Endothelial cell of umbilical vein (primary cell): ENCODE measurements around the gene DDX3Y. TPM values are rescaled to one million over a fixed set of nuclear protein-coding genes. Genes with fewer than 3 reads are reported as not detected.
A peak's percentile ranks its signal among the peaks of the same experiment; 100 is the strongest.

ENCODE experiments used
- BruUV-seq: library from RNA; stranded (reverse); fragments of 400-500 nt; replicated peaks from 2 replicates; lab custom pipeline; 2021; lab: Mats Ljungman, UMichigan
- CTCF ChIA-PET: fragments of 300-600, 350-600 bp; sonication (Branson Sonifier 250); formaldehyde crosslinking; loops from one replicate; lab custom pipeline; 2021; ENCODE audit warnings: antibody characterized with exemption, inconsistent platforms; lab: Charles Lee
- POLR2A ChIA-PET: fragments of 300-600, 350-600 bp; sonication (Branson Sonifier 250); formaldehyde crosslinking; loops from one replicate; lab custom pipeline; 2021; ENCODE audit warnings: antibody characterized with exemption, inconsistent platforms; lab: Charles Lee
- DNase-seq: peaks from one replicate; pipeline ENCODE4 v3.0.0-alpha.2; 2011; ENCODE audit warnings: low read depth, low spot score
- FAIRE-seq: peaks from 2 replicates; lab custom pipeline; 2011; peaks lifted over from hg19 to GRCh38; lab: Jason Lieb, UNC
- H2AFZ ChIP-seq: 2 replicates; pipeline ENCODE4 v1.6.0; 2012; ENCODE audit warnings: low read depth, low read length, control low read depth, inconsistent platforms
- H3K27ac ChIP-seq: 2 replicates; pipeline ENCODE4 v1.5.1; 2011; ENCODE audit warnings: low read depth, mild to moderate bottlenecking, control low read depth, low read length, moderate library complexity; ENCODE audit not compliant: insufficient read depth
- H3K27me3 ChIP-seq, 2 experiments: 2 replicates each; pipeline versions ENCODE4 v1.6.0 to v1.6.1; 2011; ENCODE audit warnings: low read length in 2 of 2, mixed read lengths in 1 of 2; ENCODE audit not compliant: control insufficient read depth in 2 of 2, insufficient read depth in 2 of 2
- H3K36me3 ChIP-seq, 2 experiments: 2 replicates in 1 of 2; 3 replicates in 1 of 2; pipeline ENCODE4 v1.5.1; 2011; ENCODE audit warnings: low read length in 2 of 2, mild to moderate bottlenecking in 1 of 2, moderate library complexity in 1 of 2; ENCODE audit not compliant: control insufficient read depth in 2 of 2, insufficient read depth in 2 of 2; ENCODE audit errors: extremely low read depth in 1 of 2
- H3K4me1 ChIP-seq: 3 replicates; pipeline ENCODE4 v1.5.1; 2011; ENCODE audit warnings: mild to moderate bottlenecking, low read length; ENCODE audit not compliant: control insufficient read depth, insufficient read depth; ENCODE audit errors: extremely low read depth
- H3K4me2 ChIP-seq: 2 replicates; pipeline ENCODE4 v1.6.1; 2011; ENCODE audit warnings: low read length, control low read depth, mixed read lengths; ENCODE audit not compliant: insufficient read depth
- H3K4me3 ChIP-seq, 3 experiments: fragments of 200-600 bp in 1 of 3; sonication (generic), shearing (Covaris generic) in 1 of 3; replicated peaks in 1 of 3; 2 replicates each; pipeline ENCODE4 v1.5.1; 2011 to 2016; ENCODE audit warnings: control low read depth in 3 of 3, low read length in 3 of 3, mild to moderate bottlenecking in 2 of 3, inconsistent platforms in 1 of 3, low read depth in 1 of 3, moderate library complexity in 1 of 3; ENCODE audit not compliant: insufficient read depth in 1 of 3
- H3K79me2 ChIP-seq: 2 replicates; pipeline ENCODE4 v1.6.0; 2012; ENCODE audit warnings: low read length, inconsistent platforms; ENCODE audit not compliant: control insufficient read depth, insufficient read depth
- H3K9ac ChIP-seq: replicated peaks from 2 replicates; pipeline ENCODE3; 2011; ENCODE audit warnings: low read length, control low read depth; ENCODE audit not compliant: insufficient read depth; ENCODE audit errors: extremely low read depth
- H3K9me1 ChIP-seq: replicated peaks from 3 replicates; pipeline ENCODE4 v1.6.0; 2011; ENCODE audit warnings: mild to moderate bottlenecking, low read length; ENCODE audit not compliant: control insufficient read depth, insufficient read depth; ENCODE audit errors: extremely low read depth
- H3K9me3 ChIP-seq: replicated peaks from 2 replicates; pipeline ENCODE4 v1.5.1; 2012; ENCODE audit warnings: low read length, inconsistent platforms; ENCODE audit not compliant: control insufficient read depth, insufficient read depth
- H4K20me1 ChIP-seq: replicated peaks from 2 replicates; pipeline ENCODE3; 2011; ENCODE audit warnings: mild to moderate bottlenecking, low read length; ENCODE audit not compliant: control insufficient read depth, insufficient read depth; ENCODE audit errors: extremely low read depth
- EZH2 ChIP-seq: IDR thresholded peaks from 2 replicates; pipeline ENCODE4 v1.6.1; 2012; ENCODE audit warnings: borderline replicate concordance, low read depth, mild to moderate bottlenecking, moderate library complexity, low read length, inconsistent platforms; ENCODE audit not compliant: severe bottlenecking
- FOS ChIP-seq: IDR thresholded peaks from 2 replicates; pipeline ENCODE4 v1.6.1; 2011; ENCODE audit warnings: mild to moderate bottlenecking, low read length, moderate library complexity, borderline replicate concordance; ENCODE audit not compliant: insufficient read depth
- GATA2 ChIP-seq: IDR thresholded peaks from 2 replicates; pipeline ENCODE4 v1.7.0; 2011; ENCODE audit warnings: low read depth, mild to moderate bottlenecking, moderate library complexity, mixed read lengths, low read length; ENCODE audit not compliant: insufficient read length, insufficient read depth
- JUN ChIP-seq: IDR thresholded peaks from 2 replicates; pipeline ENCODE4 v1.6.1; 2011; ENCODE audit warnings: borderline replicate concordance, low read depth; ENCODE audit not compliant: insufficient read length, insufficient read depth
- MYC ChIP-seq: IDR thresholded peaks from one replicate; pipeline ENCODE4 v1.6.1; 2011; ENCODE audit warnings: mild to moderate bottlenecking, low read depth, low read length
- POLR2A ChIP-seq: IDR thresholded peaks from 2 replicates; pipeline ENCODE4 v1.6.1; 2012; ENCODE audit warnings: low read depth, mild to moderate bottlenecking, control low read depth, low read length
- POLR2AphosphoS5 ChIP-seq: IDR thresholded peaks from 2 replicates; pipeline ENCODE4 v1.6.1; 2012; ENCODE audit warnings: low read depth, mild to moderate bottlenecking, control low read depth, low read length, moderate library complexity; ENCODE audit not compliant: insufficient read depth
- dilution Hi-C: fragments of 300-500 bp; cut with MboI; formaldehyde crosslinking; loops from one replicate; pipeline ENCODE4 v1.15.0; 2019; ENCODE audit warnings: low sequenced_read_pairs; ENCODE audit not compliant: extremely low pct_ligation_motif_present
- intact Hi-C: fragments of 100-400 bp; cut with micrococcal nuclease; formaldehyde crosslinking; loops from one replicate; pipeline ENCODE4 v1.10.0; 2022
- polyA plus RNA-seq, 4 experiments: library from polyadenylated mRNA; depleted of rRNA in 3 of 4; stranded (reverse) in 3 of 4; unstranded in 1 of 4; fragments of >200 nt; gene quantifications; 2 replicates each; pipeline versions ENCODE4 v1.2.1 to v1.2.3, GENCODE V29; 2011 to 2012; ENCODE audit warnings: missing spikeins in 1 of 4
- total RNA-seq: library from RNA; stranded (reverse); gene quantifications from 2 replicates; pipeline ENCODE4 v1.2.3, GENCODE V29; 2021
- TF ChIP-seq, protein P1 (sequence below): IDR thresholded peaks from 2 replicates; pipeline ENCODE4 v1.6.1; 2011; ENCODE audit not compliant: insufficient read depth, insufficient read length
- TF ChIP-seq, protein P2 (sequence below), 2 donors: IDR thresholded peaks; 1 replicate in 1 of 2; 2 replicates in 1 of 2; pipeline ENCODE4 v1.5.1; 2011; ENCODE audit warnings: low read length in 2 of 2, mild to moderate bottlenecking in 2 of 2, moderate library complexity in 2 of 2, control low read depth in 1 of 2, inconsistent platforms in 1 of 2, low read depth in 1 of 2; ENCODE audit not compliant: insufficient read depth in 1 of 2; ENCODE audit errors: extremely low read depth in 1 of 2

The DDX3Y gene
- total and polyA plus RNA-seq, 2 donors (not counting 3 experiments of a cell fraction or from before 2014, with no cell fraction given): 20.5 to 59.1 TPM

DNA sequence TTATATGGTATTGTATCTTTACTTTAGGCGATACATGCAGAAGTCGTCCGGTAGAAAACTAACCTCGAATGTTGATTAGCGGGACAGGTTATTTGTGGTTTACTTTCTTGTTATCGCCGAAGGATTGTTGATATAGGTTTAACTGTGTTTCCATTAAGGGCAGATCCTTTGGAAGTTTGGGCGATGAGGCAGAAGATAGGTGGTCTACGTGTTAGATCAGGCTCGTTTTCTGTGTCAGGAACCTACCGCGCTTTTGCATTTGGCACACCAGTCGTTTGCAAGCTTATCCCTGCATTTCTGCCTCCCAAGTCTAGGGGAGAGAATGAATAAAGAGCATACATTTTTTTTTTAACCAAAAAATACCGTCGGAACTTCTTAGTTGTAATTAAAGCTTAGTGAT lies 1.2 kb downstream of the DDX3Y start:
- ChIA-PET POLR2A (no interaction called here), CTCF (interaction anchor here (1.0 kb wide), 1 partner anchor 438 kb away, joined by 4 read pairs; no protein-coding TSS in a partner anchor)
- Histone ChIP-seq H3K4me3 (peak overlapping the region; percentile 83 to 100 (median 98)), H3K9ac (peak overlapping the region; percentile 100), H3K79me2 (peaks cover 64% of the 10 kb centered on the region), H2AFZ (no peak overlapping the region), H3K36me3 (no peaks in the 10 kb centered on the region), H3K27ac (peak overlapping the region; percentile 100), H3K9me3 (no peaks in the 10 kb centered on the region), H3K27me3 (no peaks in the 10 kb centered on the region), H4K20me1 (peaks cover 3% of the 10 kb centered on the region), H3K4me1 (peaks cover 6% of the 10 kb centered on the region), H3K9me1 (no peaks in the 10 kb centered on the region), H3K4me2 (peak overlapping the region; percentile 98)
- intact Hi-C loops: loop anchor here (2.0 to 10.0 kb wide), 4 partner anchors 241 to 799 kb away; partner anchors contain the start of gene TMSB4Y
- no peak for DNase-seq
- TF ChIP-seq, protein P1, sequence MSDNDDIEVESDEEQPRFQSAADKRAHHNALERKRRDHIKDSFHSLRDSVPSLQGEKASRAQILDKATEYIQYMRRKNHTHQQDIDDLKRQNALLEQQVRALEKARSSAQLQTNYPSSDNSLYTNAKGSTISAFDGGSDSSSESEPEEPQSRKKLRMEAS: no peak
- TF ChIP-seq POLR2AphosphoS5 (no peak), GATA2 (no peak), JUN (no peak), MYC (no peak), FOS (no peak)
- FAIRE-seq: no peak
- dilution Hi-C loops: no loop called here
- no TSS peak for BruUV-seq

DNA sequence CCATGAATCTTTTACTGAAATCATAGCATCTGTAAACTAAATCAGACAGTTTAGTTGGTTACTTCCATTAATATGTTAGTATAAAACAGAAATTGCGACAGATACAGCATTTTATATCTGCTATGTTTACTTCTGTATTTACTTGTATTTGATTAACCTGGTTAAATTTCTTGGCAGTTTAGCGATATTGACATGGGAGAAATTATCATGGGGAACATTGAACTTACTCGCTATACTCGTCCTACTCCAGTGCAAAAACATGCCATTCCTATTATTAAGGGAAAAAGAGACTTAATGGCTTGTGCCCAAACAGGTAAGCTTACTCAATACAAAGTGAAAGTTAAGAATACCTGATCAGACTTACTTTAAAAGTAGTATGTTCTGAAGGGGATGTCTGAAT lies 8.9 kb downstream of the DDX3Y start:
- Histone ChIP-seq H3K4me3 (no peak overlapping the region), H3K79me2 (peaks cover 37% of the 10 kb centered on the region), H3K9me3 (no peaks in the 10 kb centered on the region), H2AFZ (no peak overlapping the region), H3K27ac (no peak overlapping the region), H3K27me3 (no peaks in the 10 kb centered on the region), H3K36me3 (peaks cover 2 to 12% of the 10 kb centered on the region in 2 experiments), H3K9ac (no peak overlapping the region), H3K4me1 (no peaks in the 10 kb centered on the region), H4K20me1 (no peaks in the 10 kb centered on the region), H3K9me1 (no peaks in the 10 kb centered on the region), H3K4me2 (no peak overlapping the region)
- DNase-seq (no peak), FAIRE-seq (no peak)
- ChIA-PET POLR2A (no interaction called here), CTCF (no interaction called here)
- dilution Hi-C loops (no loop called here), intact Hi-C loops (no loop called here)
- no TSS peak for BruUV-seq
- TF ChIP-seq MYC: no peak
- no peak for TF ChIP-seq EZH2
- TF ChIP-seq FOS: no peak
- TF ChIP-seq JUN: no peak
- TF ChIP-seq POLR2AphosphoS5: no peak
- no peak for TF ChIP-seq POLR2A
- TF ChIP-seq, protein P1: no peak
- no peak for TF ChIP-seq GATA2
- TF ChIP-seq, protein P2, sequence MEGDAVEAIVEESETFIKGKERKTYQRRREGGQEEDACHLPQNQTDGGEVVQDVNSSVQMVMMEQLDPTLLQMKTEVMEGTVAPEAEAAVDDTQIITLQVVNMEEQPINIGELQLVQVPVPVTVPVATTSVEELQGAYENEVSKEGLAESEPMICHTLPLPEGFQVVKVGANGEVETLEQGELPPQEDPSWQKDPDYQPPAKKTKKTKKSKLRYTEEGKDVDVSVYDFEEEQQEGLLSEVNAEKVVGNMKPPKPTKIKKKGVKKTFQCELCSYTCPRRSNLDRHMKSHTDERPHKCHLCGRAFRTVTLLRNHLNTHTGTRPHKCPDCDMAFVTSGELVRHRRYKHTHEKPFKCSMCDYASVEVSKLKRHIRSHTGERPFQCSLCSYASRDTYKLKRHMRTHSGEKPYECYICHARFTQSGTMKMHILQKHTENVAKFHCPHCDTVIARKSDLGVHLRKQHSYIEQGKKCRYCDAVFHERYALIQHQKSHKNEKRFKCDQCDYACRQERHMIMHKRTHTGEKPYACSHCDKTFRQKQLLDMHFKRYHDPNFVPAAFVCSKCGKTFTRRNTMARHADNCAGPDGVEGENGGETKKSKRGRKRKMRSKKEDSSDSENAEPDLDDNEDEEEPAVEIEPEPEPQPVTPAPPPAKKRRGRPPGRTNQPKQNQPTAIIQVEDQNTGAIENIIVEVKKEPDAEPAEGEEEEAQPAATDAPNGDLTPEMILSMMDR (IDR thresholded peaks at IDR 0.05; ENCODE audit: extremely low read depth in 1 of 2, insufficient read depth in 1 of 2, low read depth in 1 of 2, low read length in 2 of 2): no peak
